Fibroblast of mammary gland (primary cell): ENCODE measurements around the gene AKAP7.

ENCODE experiments used
- DNase-seq: peaks from one replicate; pipeline ENCODE4 v3.0.0-alpha.2; 2010; ENCODE audit warnings: low read depth
- H3K4me3 ChIP-seq: 2 replicates; pipeline ENCODE4 v1.5.1; 2011; ENCODE audit warnings: low read depth, mild to moderate bottlenecking, low read length, moderate library complexity; ENCODE audit not compliant: control insufficient read depth
- TF ChIP-seq, protein P1 (sequence below): conservative IDR thresholded peaks from 2 replicates; pipeline ENCODE4 v1.5.1; 2011; ENCODE audit warnings: low read depth, low read length, inconsistent platforms; ENCODE audit not compliant: control insufficient read depth, insufficient read depth

The AKAP7 gene

DNA sequence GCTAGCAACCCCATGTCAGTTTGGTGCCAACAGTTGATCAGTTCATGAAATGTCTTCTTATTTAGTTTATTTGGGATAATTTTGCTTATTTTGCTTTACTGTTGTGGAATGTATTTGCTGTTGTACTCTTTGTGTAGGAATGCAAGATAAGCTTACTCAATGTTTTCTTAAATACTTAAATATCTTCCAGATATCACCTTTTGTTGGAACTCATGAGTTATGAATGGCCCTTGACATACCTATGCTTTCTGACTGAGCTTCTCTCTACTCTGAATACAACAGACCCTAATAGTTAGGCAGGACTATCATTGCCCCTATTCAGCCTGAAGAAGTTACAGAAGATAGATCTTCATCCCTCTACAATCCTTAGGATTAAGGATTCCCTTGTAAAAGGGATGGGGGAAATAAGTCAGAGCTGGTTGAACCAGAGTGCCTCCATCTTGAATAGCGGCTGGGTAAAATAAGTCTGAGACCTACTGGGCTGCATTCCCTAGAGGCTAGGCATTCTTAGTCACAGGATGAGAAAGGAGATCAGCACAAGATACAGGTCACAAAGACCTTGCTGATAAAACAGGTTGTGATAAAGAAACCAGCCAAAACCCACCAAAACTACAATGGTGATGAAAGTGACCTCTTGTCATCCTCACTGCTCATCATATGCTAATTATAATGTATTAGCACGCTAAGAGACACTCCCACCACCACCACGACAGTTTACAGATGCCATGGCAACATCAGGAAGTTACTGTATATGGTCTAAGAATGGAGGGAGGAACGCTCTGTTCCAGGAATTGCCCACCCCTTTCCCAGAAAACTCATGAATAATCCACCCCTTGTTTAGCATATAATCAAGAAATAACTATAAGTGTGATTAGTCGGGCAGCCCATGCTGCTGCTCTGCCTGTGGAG, 196.9 kb downstream of the AKAP7 start:
- H3K4me3 ChIP-seq: no peak overlapping the region
- TF ChIP-seq, protein P1, sequence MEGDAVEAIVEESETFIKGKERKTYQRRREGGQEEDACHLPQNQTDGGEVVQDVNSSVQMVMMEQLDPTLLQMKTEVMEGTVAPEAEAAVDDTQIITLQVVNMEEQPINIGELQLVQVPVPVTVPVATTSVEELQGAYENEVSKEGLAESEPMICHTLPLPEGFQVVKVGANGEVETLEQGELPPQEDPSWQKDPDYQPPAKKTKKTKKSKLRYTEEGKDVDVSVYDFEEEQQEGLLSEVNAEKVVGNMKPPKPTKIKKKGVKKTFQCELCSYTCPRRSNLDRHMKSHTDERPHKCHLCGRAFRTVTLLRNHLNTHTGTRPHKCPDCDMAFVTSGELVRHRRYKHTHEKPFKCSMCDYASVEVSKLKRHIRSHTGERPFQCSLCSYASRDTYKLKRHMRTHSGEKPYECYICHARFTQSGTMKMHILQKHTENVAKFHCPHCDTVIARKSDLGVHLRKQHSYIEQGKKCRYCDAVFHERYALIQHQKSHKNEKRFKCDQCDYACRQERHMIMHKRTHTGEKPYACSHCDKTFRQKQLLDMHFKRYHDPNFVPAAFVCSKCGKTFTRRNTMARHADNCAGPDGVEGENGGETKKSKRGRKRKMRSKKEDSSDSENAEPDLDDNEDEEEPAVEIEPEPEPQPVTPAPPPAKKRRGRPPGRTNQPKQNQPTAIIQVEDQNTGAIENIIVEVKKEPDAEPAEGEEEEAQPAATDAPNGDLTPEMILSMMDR: no peak

More for the DNA sequence above, 196.9 kb downstream of the AKAP7 start:
- no peak for DNase-seq
